GM23338 (cell line): Measurements from ENCODE around the gene CCNY. TPM values are rescaled to one million over a fixed set of nuclear protein-coding genes. Genes with fewer than 3 reads are reported as not detected.

Source experiments
- ATAC-seq: fragments of 200-7000 bp; cut with Tn5 transposase; 3 replicates; pipeline ENCODE4 v1.9.1; 2020
- DNase-seq: peaks from one replicate; pipeline ENCODE4 v3.0.0-alpha.2; 2015; ENCODE audit warnings: low spot score
- H2AFZ ChIP-seq: fragments of 200-600 bp; sonication (generic); 2 replicates; pipeline ENCODE4 v1.8.0; 2016; ENCODE audit warnings: antibody characterized with exemption, mild to moderate bottlenecking, moderate library complexity
- H3F3A ChIP-seq: fragments of 200-600 bp; sonication (generic); replicated peaks from 2 replicates; pipeline ENCODE4 v1.8.0; 2017; ENCODE audit warnings: antibody characterized with exemption, mixed run types, low read depth
- H3K27ac ChIP-seq: fragments of 200-600 bp; sonication (generic); 2 replicates; pipeline ENCODE4 v1.6.1; 2016; ENCODE audit warnings: low read depth
- H3K27me3 ChIP-seq: fragments of 200-600 bp; sonication (generic); 2 replicates; pipeline ENCODE4 v1.8.0; 2016; ENCODE audit warnings: mild to moderate bottlenecking, mixed run types, moderate library complexity; ENCODE audit not compliant: insufficient read depth
- H3K36me3 ChIP-seq: fragments of 200-600 bp; sonication (generic); 2 replicates; pipeline ENCODE4 v1.8.0; 2016; ENCODE audit warnings: mild to moderate bottlenecking; ENCODE audit not compliant: insufficient read depth
- H3K4me1 ChIP-seq: fragments of 200-600 bp; sonication (generic); 2 replicates; pipeline ENCODE4 v1.8.0; 2016; ENCODE audit warnings: mild to moderate bottlenecking, moderate library complexity; ENCODE audit not compliant: insufficient read depth
- H3K4me2 ChIP-seq: fragments of 200-600 bp; sonication (generic); 2 replicates; pipeline ENCODE4 v1.7.1; 2017; ENCODE audit warnings: mixed run types
- H3K4me3 ChIP-seq: fragments of 200-600 bp; sonication (generic); 2 replicates; pipeline ENCODE4 v1.6.1; 2016; ENCODE audit warnings: mixed run types
- H3K79me2 ChIP-seq: fragments of 200-600 bp; sonication (generic); replicated peaks from 2 replicates; pipeline ENCODE4 v1.8.0; 2017; ENCODE audit warnings: mild to moderate bottlenecking; ENCODE audit not compliant: insufficient read depth
- H3K9me2 ChIP-seq: fragments of 200-600 bp; sonication (generic); 2 replicates; pipeline ENCODE4 v1.8.0; 2017; ENCODE audit not compliant: insufficient read depth
- H4K20me1 ChIP-seq: fragments of 200-600 bp; sonication (generic); replicated peaks from 2 replicates; pipeline ENCODE4 v1.8.0; 2017; ENCODE audit warnings: mild to moderate bottlenecking; ENCODE audit not compliant: insufficient read depth
- H3K27ac Mint-ChIP-seq: 2 replicates; pipeline ENCODE4 v1.8.0; 2020; ENCODE audit warnings: inconsistent platforms, mild to moderate bottlenecking, moderate library complexity, mixed read lengths
- H3K27me3 Mint-ChIP-seq: 3 replicates; pipeline ENCODE4 v1.8.0; 2022; ENCODE audit warnings: low read depth, mild to moderate bottlenecking, moderate library complexity, mixed read lengths, inconsistent platforms; ENCODE audit not compliant: insufficient read depth, poor library complexity
- H3K36me3 Mint-ChIP-seq: 3 replicates; pipeline ENCODE4 v1.8.0; 2021; ENCODE audit warnings: low read depth, mild to moderate bottlenecking, inconsistent platforms, moderate library complexity, mixed read lengths
- H3K4me1 Mint-ChIP-seq: 3 replicates; pipeline ENCODE4 v1.8.0; 2020; ENCODE audit warnings: mild to moderate bottlenecking, inconsistent platforms, mixed read lengths
- H3K4me3 Mint-ChIP-seq: 3 replicates; pipeline ENCODE4 v1.8.0; 2021; ENCODE audit warnings: moderate library complexity, mild to moderate bottlenecking, inconsistent platforms, mixed read lengths
- H3K9me3 Mint-ChIP-seq: 3 replicates; pipeline ENCODE4 v1.8.0; 2020; ENCODE audit warnings: moderate library complexity, mild to moderate bottlenecking, inconsistent platforms, mixed read lengths
- ETS1 ChIP-seq: IDR thresholded peaks from 2 replicates; pipeline ENCODE4 v1.6.1; 2016; ENCODE audit warnings: antibody characterized with exemption
- EZH2 ChIP-seq: fragments of 200-600 bp; sonication (generic); IDR thresholded peaks from one replicate; pipeline ENCODE4 v1.8.0; 2017; ENCODE audit warnings: antibody characterized with exemption, mild to moderate bottlenecking, low read depth; ENCODE audit not compliant: unreplicated experiment
- JUNB ChIP-seq: IDR thresholded peaks from one replicate; pipeline ENCODE4 v1.6.1; 2016; ENCODE audit warnings: antibody characterized with exemption; ENCODE audit not compliant: unreplicated experiment
- NANOG ChIP-seq: IDR thresholded peaks from 2 replicates; pipeline ENCODE4 v1.6.1; 2016; ENCODE audit warnings: antibody characterized with exemption, borderline replicate concordance
- POLR2AphosphoS5 ChIP-seq: IDR thresholded peaks from 2 replicates; pipeline ENCODE4 v1.6.1; 2016; ENCODE audit warnings: antibody characterized with exemption, low read depth
- REST ChIP-seq: IDR thresholded peaks from one replicate; pipeline ENCODE4 v1.6.1; 2018; ENCODE audit warnings: antibody characterized with exemption; ENCODE audit not compliant: unreplicated experiment
- STAT1 ChIP-seq: IDR thresholded peaks from one replicate; pipeline ENCODE4 v1.6.1; 2016; ENCODE audit warnings: antibody characterized with exemption; ENCODE audit not compliant: unreplicated experiment
- ZNF114 ChIP-seq: fragments of 250-450 bp; sonication (Bioruptor Pico); IDR thresholded peaks from 2 replicates; pipeline ENCODE4 v1.5.0; 2020; ENCODE audit warnings: mild to moderate bottlenecking, moderate library complexity
- ZNF331 ChIP-seq: fragments of 250-450 bp; sonication (Bioruptor Pico); IDR thresholded peaks from 2 replicates; pipeline ENCODE4 v1.5.0; 2020; ENCODE audit warnings: low read depth, mild to moderate bottlenecking, moderate library complexity
- polyA plus RNA-seq: library from polyadenylated mRNA; unstranded; fragments of >200 nt; fragmentation: Nextera tagmentation; extraction: Ambion mirVana; gene quantifications from 2 replicates; pipeline ENCODE4 v1.2.1, GENCODE V29; 2016
- total RNA-seq: library from RNA; depleted of rRNA; stranded (reverse); fragments of >200 nt; shearing (Covaris generic); gene quantifications from 2 replicates; pipeline ENCODE4 v1.2.3, GENCODE V29; 2014

Gene CCNY
- total and polyA plus RNA-seq, 2 experiments from 2014 or later: 14.2 to 29.0 TPM

GRCh38 chr10:35486297-35486990 is 150.1 kb downstream of the CCNY start (continued):
- TF ChIP-seq REST: no peak
- no peak for TF ChIP-seq STAT1
- no peak for TF ChIP-seq EZH2
- no peak for TF ChIP-seq JUNB
- no peak for TF ChIP-seq ZNF114 (CRISPR knock-in tag)
- TF ChIP-seq ZNF331 (CRISPR knock-in tag): no peak
- no peak for TF ChIP-seq NANOG

GRCh38 chr10:35487336-35488034 is 151.2 kb downstream of the CCNY start:
- Mint-ChIP-seq H3K27me3 (peaks cover 4% of the 10 kb centered on the region), H3K4me3 (no peak overlapping the region), H3K36me3 (peaks cover 5% of the 10 kb centered on the region; the same call in 2 of the 3 replicates), H3K4me1 (peaks cover 9% of the 10 kb centered on the region), H3K27ac (peak overlapping the region; percentile 51; the same call in 1 of the 2 replicates), H3K9me3 (no peaks in the 10 kb centered on the region)
- no peak overlapping the region for H3K27ac ChIP-seq
- H3K9me2 ChIP-seq: no peaks in the 10 kb centered on the region
- H3K36me3 ChIP-seq: no peaks in the 10 kb centered on the region
- ATAC-seq: no peak
- no peaks in the 10 kb centered on the region; the same call in 1 of the 2 replicates for H4K20me1 ChIP-seq
- no peak overlapping the region for H3K4me3 ChIP-seq
- H3K4me1 ChIP-seq: peaks cover 4% of the 10 kb centered on the region
- H3K79me2 ChIP-seq: peaks cover 5% of the 10 kb centered on the region; the same call in 1 of the 2 replicates
- H3K27me3 ChIP-seq: no peaks in the 10 kb centered on the region
- no peak overlapping the region for H2AFZ ChIP-seq
- no peak for DNase-seq
- no peaks in the 10 kb centered on the region for H3F3A ChIP-seq
- H3K4me2 ChIP-seq: no peak overlapping the region
- TF ChIP-seq ETS1: no peak
- TF ChIP-seq NANOG: no peak
- TF ChIP-seq POLR2AphosphoS5: no peak
- TF ChIP-seq REST: no peak
- no peak for TF ChIP-seq EZH2
